ENCODE measurements around the gene LGALS3BP. TPM values are rescaled to one million over a fixed set of nuclear protein-coding genes. Genes with fewer than 3 reads are reported as not detected.

The LGALS3BP gene
- total and polyA plus RNA-seq, 7 donors, result 92.5 to 415 (median 180) TPM

DNA sequence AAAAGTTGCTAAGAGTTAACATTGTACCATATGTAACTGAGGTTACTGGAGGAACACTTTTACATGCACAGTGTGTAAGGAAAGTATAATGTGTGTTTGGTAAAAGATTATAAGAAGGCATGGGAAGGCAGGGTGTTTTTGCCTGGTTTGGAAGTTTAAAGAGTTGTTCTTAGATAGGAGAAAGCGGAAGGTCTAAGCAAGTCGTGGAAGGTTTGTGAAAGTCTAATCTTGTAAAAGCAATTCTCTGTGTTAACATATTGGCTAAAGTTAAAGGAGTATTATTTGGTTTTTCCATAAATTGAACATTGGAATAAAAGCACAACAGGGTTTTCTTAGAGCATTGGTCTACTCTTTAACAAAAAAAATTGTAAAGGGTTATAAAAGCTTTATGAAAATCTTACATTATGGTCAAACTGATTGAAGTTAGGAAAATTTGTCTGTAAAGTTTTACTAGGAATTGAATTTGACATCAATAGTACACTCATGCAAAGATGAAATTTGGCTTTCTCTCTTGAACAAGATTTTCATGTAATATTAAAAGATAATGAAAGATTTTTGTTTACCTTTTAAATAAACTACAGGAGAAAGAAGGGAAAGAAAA, 34.5 kb upstream of the LGALS3BP start:
- peaks cover 0 to 6% (median 0%) of the 10 kb centered on the region in 3 donors for H3K27me3 ChIP-seq
- intact Hi-C loops (cut with DNase I), result no loop called here
- no peaks in the 10 kb centered on the region for H3K9me3 ChIP-seq
- no peak overlapping the region for H3K27ac ChIP-seq
- H3K4me3 ChIP-seq, result no peak overlapping the region
- no peaks in the 10 kb centered on the region for H3K36me3 ChIP-seq
- no peak for TF ChIP-seq POLR2A (IDR thresholded peaks at IDR 0.05)
- TF ChIP-seq, protein P1, sequence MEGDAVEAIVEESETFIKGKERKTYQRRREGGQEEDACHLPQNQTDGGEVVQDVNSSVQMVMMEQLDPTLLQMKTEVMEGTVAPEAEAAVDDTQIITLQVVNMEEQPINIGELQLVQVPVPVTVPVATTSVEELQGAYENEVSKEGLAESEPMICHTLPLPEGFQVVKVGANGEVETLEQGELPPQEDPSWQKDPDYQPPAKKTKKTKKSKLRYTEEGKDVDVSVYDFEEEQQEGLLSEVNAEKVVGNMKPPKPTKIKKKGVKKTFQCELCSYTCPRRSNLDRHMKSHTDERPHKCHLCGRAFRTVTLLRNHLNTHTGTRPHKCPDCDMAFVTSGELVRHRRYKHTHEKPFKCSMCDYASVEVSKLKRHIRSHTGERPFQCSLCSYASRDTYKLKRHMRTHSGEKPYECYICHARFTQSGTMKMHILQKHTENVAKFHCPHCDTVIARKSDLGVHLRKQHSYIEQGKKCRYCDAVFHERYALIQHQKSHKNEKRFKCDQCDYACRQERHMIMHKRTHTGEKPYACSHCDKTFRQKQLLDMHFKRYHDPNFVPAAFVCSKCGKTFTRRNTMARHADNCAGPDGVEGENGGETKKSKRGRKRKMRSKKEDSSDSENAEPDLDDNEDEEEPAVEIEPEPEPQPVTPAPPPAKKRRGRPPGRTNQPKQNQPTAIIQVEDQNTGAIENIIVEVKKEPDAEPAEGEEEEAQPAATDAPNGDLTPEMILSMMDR (IDR thresholded peaks at IDR 0.05), result no peak
- TF ChIP-seq POLR2AphosphoS5 (IDR thresholded peaks at IDR 0.05), result no peak
- TF ChIP-seq EP300 (IDR thresholded peaks at IDR 0.05), result no peak
- WGBS, 2 donors, result 86 to 97% methylated on average over 2 of the region's 2 CpGs
- DNase-seq, result no peak
- H3K4me1 ChIP-seq, result peaks cover 0 to 7% (median 6%) of the 10 kb centered on the region in 4 donors

DNA sequence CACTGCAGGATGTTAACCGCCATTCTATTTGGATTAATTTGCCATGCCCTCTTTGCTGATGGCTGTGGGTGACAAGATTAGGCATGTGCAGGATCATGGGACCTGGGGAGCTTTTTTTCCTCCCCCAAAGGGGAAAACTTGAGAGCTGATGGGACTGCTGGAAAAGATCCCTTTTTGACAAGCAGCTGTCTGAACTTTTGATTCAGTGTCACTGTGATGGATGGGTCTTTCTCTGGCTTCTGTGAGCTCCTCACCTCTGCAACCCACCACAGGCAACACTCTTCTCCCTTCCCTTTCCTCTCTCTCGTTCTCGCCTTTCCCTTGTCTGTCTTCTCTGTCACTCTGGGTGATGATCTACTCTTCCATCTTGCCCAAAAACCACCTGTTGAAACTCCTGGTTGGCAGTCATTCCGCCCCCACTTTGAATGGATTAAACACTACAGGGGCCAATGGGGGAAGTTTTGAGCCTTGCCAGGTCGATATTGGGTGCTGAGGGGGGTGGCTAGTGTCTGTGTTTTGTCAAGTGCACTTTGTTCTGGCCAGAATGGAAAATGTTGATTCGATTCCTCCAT, 32.9 kb upstream of the LGALS3BP start:
- DNase-seq, result no peak
- Histone ChIP-seq H3K36me3 (no peaks in the 10 kb centered on the region), H3K27me3 (peaks cover 0 to 6% (median 0%) of the 10 kb centered on the region in 3 donors), H3K27ac (no peak overlapping the region), H3K4me1 (peaks cover 0 to 22% (median 21%) of the 10 kb centered on the region in 4 donors), H3K9me3 (no peaks in the 10 kb centered on the region), H3K4me3 (no peak overlapping the region)
- 80 to 84% methylated on average over 6 of the region's 6 CpGs for WGBS, 2 donors
- intact Hi-C loops (cut with DNase I), result no loop called here
- TF ChIP-seq EP300 (IDR thresholded peaks at IDR 0.05) (no peak), POLR2A (IDR thresholded peaks at IDR 0.05) (no peak), POLR2AphosphoS5 (IDR thresholded peaks at IDR 0.05) (no peak)
- TF ChIP-seq, protein P1 (IDR thresholded peaks at IDR 0.05), result no peak

DNA sequence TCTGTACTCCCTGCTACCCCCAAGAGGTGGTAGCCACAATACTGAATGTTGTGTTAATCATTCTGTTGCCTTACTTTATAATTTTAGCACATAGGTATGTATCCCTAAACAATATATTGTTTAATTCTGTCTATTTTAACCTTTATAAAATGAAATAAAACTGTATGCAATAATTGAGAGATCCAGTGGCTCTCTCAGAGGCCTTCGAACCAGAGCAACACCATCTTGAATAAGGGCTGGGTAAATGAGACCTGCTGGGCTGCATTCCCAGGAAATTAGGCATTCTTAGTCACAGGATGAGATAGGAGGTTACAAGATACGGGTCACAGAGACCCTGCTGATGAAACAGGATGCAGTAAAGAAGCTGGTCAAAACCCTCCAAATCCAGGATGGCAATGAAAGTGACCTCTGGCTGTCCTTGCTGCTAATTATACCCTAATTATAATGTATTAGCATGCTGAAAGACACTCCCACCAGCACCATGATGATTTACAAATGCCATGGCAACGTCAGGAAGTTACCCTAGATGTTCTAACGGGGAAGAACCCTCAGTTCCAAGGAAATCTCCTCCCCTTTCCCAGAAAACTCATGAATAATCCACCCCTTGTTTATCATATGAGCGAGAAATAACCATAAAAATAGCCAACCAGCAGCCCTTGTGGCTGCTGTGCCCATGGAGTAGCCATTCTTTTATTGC, 31.9 kb upstream of the LGALS3BP start:
- no peaks in the 10 kb centered on the region for H3K36me3 ChIP-seq
- no peak for DNase-seq
- peaks cover 0 to 30% (median 27%) of the 10 kb centered on the region in 4 donors for H3K4me1 ChIP-seq
- H3K4me3 ChIP-seq, result no peak overlapping the region
- 71 to 75% methylated on average over 5 of the region's 5 CpGs for WGBS, 2 donors
- no peak overlapping the region for H3K27ac ChIP-seq
- intact Hi-C loops (cut with DNase I), result no loop called here
- peaks cover 0 to 6% (median 0%) of the 10 kb centered on the region in 3 donors for H3K27me3 ChIP-seq
- TF ChIP-seq, protein P1 (IDR thresholded peaks at IDR 0.05), result no peak
- TF ChIP-seq EP300 (IDR thresholded peaks at IDR 0.05) (no peak), POLR2AphosphoS5 (IDR thresholded peaks at IDR 0.05) (no peak), POLR2A (IDR thresholded peaks at IDR 0.05) (no peak)
- H3K9me3 ChIP-seq, result no peaks in the 10 kb centered on the region

DNA sequence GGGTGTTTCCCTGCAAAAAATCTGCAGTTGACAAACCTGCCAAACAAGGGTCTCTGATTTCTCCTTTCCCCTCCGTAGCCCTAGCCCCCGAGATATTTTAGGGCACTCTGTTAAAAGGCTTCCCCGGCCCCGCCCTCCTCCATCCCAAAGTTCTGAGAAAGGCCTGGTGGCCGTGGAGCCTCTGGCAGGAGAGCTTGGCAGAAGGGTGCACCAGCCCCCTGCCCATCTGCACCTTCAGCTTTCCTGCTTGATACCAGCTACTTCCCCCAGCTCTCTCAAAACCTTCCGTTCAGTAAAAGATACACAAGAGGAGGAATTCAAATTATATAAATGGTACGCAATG, 30.6 kb upstream of the LGALS3BP start:
- intact Hi-C loops (cut with DNase I), result no loop called here
- H3K27me3 ChIP-seq, result peaks cover 0 to 6% (median 0%) of the 10 kb centered on the region in 3 donors
- WGBS, 2 donors, result 37 to 58% methylated on average over 7 of the region's 7 CpGs

More for the DNA sequence above, 30.6 kb upstream of the LGALS3BP start:
- TF ChIP-seq POLR2AphosphoS5 (IDR thresholded peaks at IDR 0.05) (no peak), EP300 (IDR thresholded peaks at IDR 0.05) (no peak), POLR2A (IDR thresholded peaks at IDR 0.05) (no peak)
- TF ChIP-seq, protein P1 (IDR thresholded peaks at IDR 0.05), result no peak
- no peaks in the 10 kb centered on the region for H3K9me3 ChIP-seq
- H3K4me1 ChIP-seq, result peaks cover 0 to 41% (median 31%) of the 10 kb centered on the region in 4 donors
- peak; percentile 64 for DNase-seq
- H3K4me3 ChIP-seq, result peak overlapping the region; percentile 69 to 99 (median 84)
- peak overlapping the region; percentile 81 to 89 (median 86) for H3K27ac ChIP-seq
- no peaks in the 10 kb centered on the region for H3K36me3 ChIP-seq

Data from sigmoid colon (tissue), 7 donors.